Stimulated activated CD4-positive, alpha-beta T cell treated with anti-CD3 and anti-CD28 coated beads, Interleukin-2, amount 100 ng/mL, for 48 hours (primary cell): Measurements from ENCODE around the gene TMEM247.
"Not testable (repeated sequence)": the region's sequence is repeated elsewhere in the genome, so short reads cannot be mapped to it uniquely, and the experiment has no call there.

ENCODE experiments used
- DNase-seq, 2 donors: peaks; one replicate each; pipeline ENCODE4 v3.0.0-alpha.2; 2020

TMEM247 gene

GRCh38 chr2:46459694-46460093 lies 19.7 kb upstream of the TMEM247 start:
- DNase-seq: no peak

GRCh38 chr2:46460241-46460921 lies 19.0 kb upstream of the TMEM247 start:
- DNase-seq: no peak

- peak; percentile 85 to 87 for DNase-seq
Observed at GRCh38 chr2:46461011-46461674, 18.2 kb upstream of the TMEM247 start.

- DNase-seq: no peak
Observed at GRCh38 chr2:46461709-46462171, 17.6 kb upstream of the TMEM247 start.

- DNase-seq: no peak
Observed at GRCh38 chr2:46462936-46463335, 16.4 kb upstream of the TMEM247 start.

GRCh38 chr2:46469116-46469515 lies 10.2 kb upstream of the TMEM247 start:
- no peak for DNase-seq

GRCh38 chr2:46469700-46470099 lies 9.7 kb upstream of the TMEM247 start:
- DNase-seq: no peak

- no peak for DNase-seq
Observed at GRCh38 chr2:46470114-46470628, 9.2 kb upstream of the TMEM247 start.

GRCh38 chr2:46471019-46471583 lies 8.3 kb upstream of the TMEM247 start:
- DNase-seq: no peak

- no peak for DNase-seq
Observed at GRCh38 chr2:46471697-46472096, 7.7 kb upstream of the TMEM247 start.

- DNase-seq: not testable (repeated sequence)
Observed at GRCh38 chr2:46472165-46472564, 7.2 kb upstream of the TMEM247 start.

GRCh38 chr2:46477462-46477861 lies 1.9 kb upstream of the TMEM247 start:
- not testable (repeated sequence) for DNase-seq

GRCh38 chr2:46477925-46478324 lies 1.4 kb upstream of the TMEM247 start:
- DNase-seq: no peak

GRCh38 chr2:46480562-46480961 lies 1.2 kb downstream of the TMEM247 start:
- DNase-seq: no peak

GRCh38 chr2:46481198-46482193 lies 2.1 kb downstream of the TMEM247 start:
- no peak for DNase-seq

- no peak for DNase-seq
Observed at GRCh38 chr2:46482490-46482889, 3.1 kb downstream of the TMEM247 start.

- DNase-seq: no peak
Observed at GRCh38 chr2:46485002-46485401, 5.6 kb downstream of the TMEM247 start.

- no peak for DNase-seq
Observed at GRCh38 chr2:46486436-46486835, 7.1 kb downstream of the TMEM247 start.

GRCh38 chr2:46487667-46488335 lies 8.4 kb downstream of the TMEM247 start:
- no peak for DNase-seq

- no peak for DNase-seq
Observed at GRCh38 chr2:46488389-46488788, 9.0 kb downstream of the TMEM247 start.

- no peak for DNase-seq
Observed at GRCh38 chr2:46489423-46490174, 10.2 kb downstream of the TMEM247 start.
